HG03039 (cell line): ENCODE data around the gene CLK4.
A peak's percentile ranks its signal among the peaks of the same experiment; 100 is the strongest.

Experiments used
- ATAC-seq: cut with Tn5 transposase; IDR thresholded peaks from one replicate; pipeline ENCODE4 v1.9.1; 2021; ENCODE audit warnings: mild to moderate bottlenecking, moderate library complexity; ENCODE audit not compliant: unreplicated experiment

Gene CLK4

GRCh38 chr5:178626484-178627258 is at the start of gene CLK4:
TSS of gene CLK4 (minus strand) at chr5:178627050. CDS start at chr5:178623416, 3,634 bp downstream.
- ATAC-seq: peak; percentile 71

GRCh38 chr5:178675922-178676321 is 49.1 kb upstream of the CLK4 start:
- no peak for ATAC-seq

GRCh38 chr5:178674334-178674733 is 47.5 kb upstream of the CLK4 start:
- ATAC-seq: no peak

- no peak for ATAC-seq
Measured at GRCh38 chr5:178673801-178674295, 47.0 kb upstream of the CLK4 start.

GRCh38 chr5:178672630-178673029 is 45.8 kb upstream of the CLK4 start:
- no peak for ATAC-seq

GRCh38 chr5:178671602-178672144 is 44.8 kb upstream of the CLK4 start:
- no peak for ATAC-seq

- ATAC-seq: no peak
Measured at GRCh38 chr5:178670351-178670885, 43.6 kb upstream of the CLK4 start.

- ATAC-seq: no peak
Measured at GRCh38 chr5:178668579-178668978, 41.7 kb upstream of the CLK4 start.

GRCh38 chr5:178667688-178668087 is 40.8 kb upstream of the CLK4 start:
- no peak for ATAC-seq

GRCh38 chr5:178667101-178667500 is 40.3 kb upstream of the CLK4 start:
- no peak for ATAC-seq

- ATAC-seq: no peak
Measured at GRCh38 chr5:178664141-178664540, 37.3 kb upstream of the CLK4 start.

GRCh38 chr5:178662541-178662860 is 35.7 kb upstream of the CLK4 start:
- no peak for ATAC-seq

GRCh38 chr5:178661836-178662540 is 35.1 kb upstream of the CLK4 start:
- no peak for ATAC-seq

- ATAC-seq: no peak
Measured at GRCh38 chr5:178651046-178651810, 24.4 kb upstream of the CLK4 start.

GRCh38 chr5:178650214-178650613 is 23.4 kb upstream of the CLK4 start:
- ATAC-seq: no peak

GRCh38 chr5:178649580-178649979 is 22.7 kb upstream of the CLK4 start:
- ATAC-seq: no peak

GRCh38 chr5:178644826-178645545 is 18.1 kb upstream of the CLK4 start:
- ATAC-seq: no peak

- no peak for ATAC-seq
Measured at GRCh38 chr5:178642351-178642909, 15.6 kb upstream of the CLK4 start.

GRCh38 chr5:178641711-178642110 is 14.9 kb upstream of the CLK4 start:
- no peak for ATAC-seq
